OCI-LY3 (cell line): ENCODE measurements around the gene NQO2.

Source experiments
- H2AFZ ChIP-seq: fragments of 200-600, 300-600 bp; shearing (Covaris generic); 2 replicates; pipeline ENCODE4 v1.6.0; 2014; ENCODE audit warnings: antibody characterized with exemption, low read depth, low read length
- H3K27ac ChIP-seq: fragments of 200-600, 300-600 bp; sonication (generic); 2 replicates; pipeline ENCODE4 v1.5.1; 2014; ENCODE audit warnings: mild to moderate bottlenecking, low read length, moderate library complexity, mixed read lengths
- H3K27me3 ChIP-seq: fragments of 200-600, 300-600 bp; sonication (generic); 2 replicates; pipeline ENCODE4 v1.6.1; 2014; ENCODE audit warnings: low read depth, low read length, mixed read lengths
- H3K36me3 ChIP-seq: fragments of 200-600, 300-600 bp; sonication (generic); replicated peaks from 2 replicates; pipeline ENCODE3; 2014; ENCODE audit warnings: low read depth, low read length, mixed read lengths
- H3K4me1 ChIP-seq: fragments of 300-600, 200-600 bp; sonication (generic); 2 replicates; pipeline ENCODE4 v1.6.1; 2014; ENCODE audit warnings: low read length, mixed read lengths
- H3K4me2 ChIP-seq: fragments of 200-600, 300-600 bp; sonication (generic); 2 replicates; pipeline ENCODE4 v1.6.1; 2014; ENCODE audit warnings: low read length, mixed read lengths
- H3K4me3 ChIP-seq: fragments of 300-600, 200-600 bp; sonication (generic); 2 replicates; pipeline ENCODE4 v1.5.1; 2014; ENCODE audit warnings: antibody characterized with exemption, mild to moderate bottlenecking, low read length, moderate library complexity
- H3K79me2 ChIP-seq: fragments of 300-600, 200-600 bp; shearing (Covaris generic); 2 replicates; pipeline ENCODE4 v1.6.1; 2014; ENCODE audit warnings: mild to moderate bottlenecking, low read length, mixed read lengths
- H3K9ac ChIP-seq: fragments of 300-600, 200-600 bp; shearing (Covaris generic); 2 replicates; pipeline ENCODE4 v1.6.0; 2014; ENCODE audit warnings: mild to moderate bottlenecking, low read length, moderate library complexity
- H3K9me3 ChIP-seq: fragments of 200-600, 300-600 bp; shearing (Covaris generic); 2 replicates; pipeline ENCODE4 v1.6.1; 2014; ENCODE audit warnings: low read length, mixed read lengths; ENCODE audit not compliant: insufficient read depth
- H4K20me1 ChIP-seq: fragments of 200-600, 300-600 bp; sonication (generic); 2 replicates; pipeline ENCODE4 v1.6.1; 2016; ENCODE audit warnings: low read length, mixed read lengths; ENCODE audit not compliant: insufficient read depth
- EZH2phosphoT487 ChIP-seq: fragments of 200-600 bp; shearing (Covaris generic); IDR thresholded peaks from 2 replicates; pipeline ENCODE4 v1.6.1; 2018; ENCODE audit warnings: antibody characterized with exemption, mixed run types, low read depth
- TF ChIP-seq, protein P1 (sequence below): fragments of 200-600, 300-600 bp; sonication (generic); IDR thresholded peaks from 2 replicates; pipeline ENCODE4 v1.5.1; 2014; ENCODE audit warnings: antibody characterized with exemption, low read length, low read depth

The NQO2 gene

DNA sequence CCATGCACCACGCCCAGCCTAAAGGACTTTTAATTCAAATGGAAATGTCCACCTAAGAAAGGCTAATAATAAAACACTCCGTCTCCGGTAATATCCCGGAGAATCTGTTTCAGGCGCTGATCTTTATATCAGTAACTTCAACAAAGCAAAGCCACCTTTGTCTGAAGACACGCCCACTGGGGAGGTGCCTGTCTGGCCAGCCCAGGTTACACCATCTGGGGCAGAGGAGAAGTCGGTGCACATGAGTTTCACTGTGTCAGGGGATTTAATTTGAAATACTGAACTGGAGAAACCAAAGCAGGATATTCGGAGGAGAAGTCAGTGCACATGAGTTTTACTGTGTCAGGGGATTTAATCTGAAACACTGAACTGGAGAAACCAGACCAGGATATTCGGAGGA, 37.7 kb upstream of the NQO2 start:
- Histone ChIP-seq H3K9me3 (no peaks in the 10 kb centered on the region), H3K4me3 (peak overlapping the region; percentile 43; the same call in 1 of the 2 replicates), H2AFZ (no peak overlapping the region), H3K27ac (no peak overlapping the region), H3K4me2 (peak overlapping the region; percentile 64), H4K20me1 (no peaks in the 10 kb centered on the region), H3K79me2 (no peaks in the 10 kb centered on the region), H3K9ac (no peak overlapping the region), H3K36me3 (no peaks in the 10 kb centered on the region), H3K27me3 (no peaks in the 10 kb centered on the region), H3K4me1 (peaks cover 18% of the 10 kb centered on the region)
- TF ChIP-seq EZH2phosphoT487, result no peak
- TF ChIP-seq, protein P1, sequence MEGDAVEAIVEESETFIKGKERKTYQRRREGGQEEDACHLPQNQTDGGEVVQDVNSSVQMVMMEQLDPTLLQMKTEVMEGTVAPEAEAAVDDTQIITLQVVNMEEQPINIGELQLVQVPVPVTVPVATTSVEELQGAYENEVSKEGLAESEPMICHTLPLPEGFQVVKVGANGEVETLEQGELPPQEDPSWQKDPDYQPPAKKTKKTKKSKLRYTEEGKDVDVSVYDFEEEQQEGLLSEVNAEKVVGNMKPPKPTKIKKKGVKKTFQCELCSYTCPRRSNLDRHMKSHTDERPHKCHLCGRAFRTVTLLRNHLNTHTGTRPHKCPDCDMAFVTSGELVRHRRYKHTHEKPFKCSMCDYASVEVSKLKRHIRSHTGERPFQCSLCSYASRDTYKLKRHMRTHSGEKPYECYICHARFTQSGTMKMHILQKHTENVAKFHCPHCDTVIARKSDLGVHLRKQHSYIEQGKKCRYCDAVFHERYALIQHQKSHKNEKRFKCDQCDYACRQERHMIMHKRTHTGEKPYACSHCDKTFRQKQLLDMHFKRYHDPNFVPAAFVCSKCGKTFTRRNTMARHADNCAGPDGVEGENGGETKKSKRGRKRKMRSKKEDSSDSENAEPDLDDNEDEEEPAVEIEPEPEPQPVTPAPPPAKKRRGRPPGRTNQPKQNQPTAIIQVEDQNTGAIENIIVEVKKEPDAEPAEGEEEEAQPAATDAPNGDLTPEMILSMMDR, result no peak

- no peak overlapping the region for H3K27ac ChIP-seq
- no peaks in the 10 kb centered on the region for H3K79me2 ChIP-seq
- TF ChIP-seq EZH2phosphoT487, result no peak
- TF ChIP-seq, protein P1, result no peak
- H3K27me3 ChIP-seq, result no peaks in the 10 kb centered on the region
- H3K36me3 ChIP-seq, result no peaks in the 10 kb centered on the region
- no peak overlapping the region for H2AFZ ChIP-seq
- H3K9me3 ChIP-seq, result no peaks in the 10 kb centered on the region
- H3K4me3 ChIP-seq, result no peak overlapping the region
- H3K4me1 ChIP-seq, result peaks cover 18% of the 10 kb centered on the region
- no peaks in the 10 kb centered on the region for H4K20me1 ChIP-seq
- H3K9ac ChIP-seq, result no peak overlapping the region
- H3K4me2 ChIP-seq, result peak overlapping the region; percentile 64; the same call in 1 of the 2 replicates
Measured at GRCh38 chr6:2962636-2963035, 37.1 kb upstream of the NQO2 start.

GRCh38 chr6:2963756-2964155, 35.9 kb upstream of the NQO2 start:
- no peaks in the 10 kb centered on the region for H3K79me2 ChIP-seq
- no peak overlapping the region for H3K27ac ChIP-seq
- H2AFZ ChIP-seq, result no peak overlapping the region
- H3K4me2 ChIP-seq, result no peak overlapping the region
- H3K27me3 ChIP-seq, result no peaks in the 10 kb centered on the region
- no peak for TF ChIP-seq EZH2phosphoT487
- TF ChIP-seq, protein P1, result no peak
- peaks cover 18% of the 10 kb centered on the region for H3K4me1 ChIP-seq
- H3K36me3 ChIP-seq, result no peaks in the 10 kb centered on the region
- no peaks in the 10 kb centered on the region for H3K9me3 ChIP-seq
- no peak overlapping the region for H3K9ac ChIP-seq
- H3K4me3 ChIP-seq, result no peak overlapping the region
- no peaks in the 10 kb centered on the region for H4K20me1 ChIP-seq

- no peaks in the 10 kb centered on the region for H4K20me1 ChIP-seq
- H3K4me3 ChIP-seq, result no peak overlapping the region
- no peaks in the 10 kb centered on the region for H3K9me3 ChIP-seq
- peaks cover 18% of the 10 kb centered on the region for H3K4me1 ChIP-seq
- H3K36me3 ChIP-seq, result no peaks in the 10 kb centered on the region
- H3K79me2 ChIP-seq, result no peaks in the 10 kb centered on the region
- no peak overlapping the region for H2AFZ ChIP-seq
- H3K4me2 ChIP-seq, result no peak overlapping the region
- H3K27me3 ChIP-seq, result no peaks in the 10 kb centered on the region
- no peak overlapping the region for H3K27ac ChIP-seq
- H3K9ac ChIP-seq, result no peak overlapping the region
- TF ChIP-seq, protein P1, result no peak
- no peak for TF ChIP-seq EZH2phosphoT487
Measured at GRCh38 chr6:2964793-2965505, 34.7 kb upstream of the NQO2 start.
